Gastroesophageal sphincter (tissue), 4 donors: ENCODE results near the gene PPP3CB. TPM values are rescaled to one million over a fixed set of nuclear protein-coding genes. Genes with fewer than 3 reads are reported as not detected.

ENCODE experiments used
- ATAC-seq: fragments of 150-250 bp; one replicate; pipeline ENCODE4 v1.9.1; 2016; ENCODE audit warnings: mild to moderate bottlenecking, moderate library complexity
- H3K27ac ChIP-seq, 4 donors: fragments of 200-600 bp; sonication (generic) in 3 of 4; 1 replicate in 3 of 4; 2 replicates in 1 of 4; pipeline ENCODE4 v1.5.1; 2016 to 2019
- H3K27me3 ChIP-seq: fragments of 200-600 bp; sonication (generic); one replicate; pipeline ENCODE4 v1.5.1; 2019
- H3K36me3 ChIP-seq, 2 donors: fragments of 200-600 bp; sonication (generic); one replicate each; pipeline ENCODE4 v1.5.1; 2019; ENCODE audit warnings: control low read depth in 1 of 2
- H3K4me1 ChIP-seq, 3 donors: fragments of 200-600 bp; sonication (generic); 1 replicate in 2 of 3; 2 replicates in 1 of 3; pipeline ENCODE4 v1.5.1; 2016 to 2019; ENCODE audit warnings: control low read depth in 2 of 3
- H3K4me3 ChIP-seq, 2 donors: fragments of 200-600 bp; sonication (generic); one replicate each; pipeline ENCODE4 v1.5.1; 2019; ENCODE audit warnings: mild to moderate bottlenecking in 1 of 2, moderate library complexity in 1 of 2
- H3K9me3 ChIP-seq, 3 donors: fragments of 200-600 bp; sonication (generic); one replicate each; pipeline ENCODE4 v1.5.1; 2017 to 2019; ENCODE audit warnings: control low read depth in 2 of 3
- EP300 ChIP-seq: sonication (generic); formaldehyde crosslinking; IDR thresholded peaks from one replicate; pipeline ENCODE4 v1.6.1; 2017; ENCODE audit warnings: antibody characterized with exemption, mild to moderate bottlenecking
- POLR2A ChIP-seq, 2 donors: fragments of 450-650 bp; IDR thresholded peaks; one replicate each; pipeline ENCODE4 v1.6.1; 2017; ENCODE audit warnings: antibody characterized with exemption in 2 of 2, mild to moderate bottlenecking in 2 of 2, moderate library complexity in 1 of 2
- POLR2AphosphoS5 ChIP-seq: sonication (generic); formaldehyde crosslinking; IDR thresholded peaks from one replicate; pipeline ENCODE4 v1.6.1; 2017; ENCODE audit warnings: antibody characterized with exemption
- WGBS, 2 donors: methylation state at CpG; one replicate each; pipeline ENCODE4 v1.1.5; 2018; ENCODE audit warnings: low coverage in 1 of 2; 5-methylcytosine and 5-hydroxymethylcytosine counted together
- total RNA-seq, 4 donors: library from RNA; depleted of rRNA; stranded (reverse); fragments of >200 nt; gene quantifications; one replicate each; pipeline ENCODE4 v1.1.0, GENCODE V29; 2016
- TF ChIP-seq, protein P1 (sequence below), 4 experiments: fragments of 200-600 bp in 2 of 4; fragments of 450-650 bp in 2 of 4; sonication (generic) in 1 of 4; IDR thresholded peaks; one replicate each; pipeline ENCODE4 v1.5.1; 2017 to 2019; ENCODE audit warnings: antibody characterized with exemption in 4 of 4, mild to moderate bottlenecking in 2 of 4, moderate library complexity in 2 of 4

The PPP3CB gene
- total RNA-seq, 4 donors from 2014 or later = 69.2 to 121 (median 75.4) TPM

DNA sequence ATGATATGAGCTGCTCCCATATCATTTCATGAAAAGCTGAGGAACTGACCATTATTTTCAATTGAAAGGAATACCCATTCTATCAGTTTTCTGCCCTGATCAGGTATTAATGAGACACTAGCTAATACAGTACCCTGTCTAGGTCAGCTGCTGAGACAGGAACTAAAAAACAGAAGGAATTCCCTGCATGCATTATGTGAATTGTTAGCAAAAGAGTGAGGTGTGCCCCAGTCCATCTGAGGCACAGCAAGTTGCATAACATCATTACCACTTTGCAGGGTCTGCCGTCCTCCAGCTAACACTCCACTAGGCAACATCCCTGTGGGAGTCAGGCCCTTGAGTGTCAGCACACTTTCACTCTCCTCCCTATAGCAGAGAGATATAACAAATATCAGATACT lies 51.4 kb downstream of the PPP3CB start:
- no peaks in the 10 kb centered on the region for H3K9me3 ChIP-seq
- 81% methylated on average over 1 of the region's 1 CpG; no CpG with 5 or more reads in 1 of the 2 donors for WGBS, 2 donors
- TF ChIP-seq, protein P1, sequence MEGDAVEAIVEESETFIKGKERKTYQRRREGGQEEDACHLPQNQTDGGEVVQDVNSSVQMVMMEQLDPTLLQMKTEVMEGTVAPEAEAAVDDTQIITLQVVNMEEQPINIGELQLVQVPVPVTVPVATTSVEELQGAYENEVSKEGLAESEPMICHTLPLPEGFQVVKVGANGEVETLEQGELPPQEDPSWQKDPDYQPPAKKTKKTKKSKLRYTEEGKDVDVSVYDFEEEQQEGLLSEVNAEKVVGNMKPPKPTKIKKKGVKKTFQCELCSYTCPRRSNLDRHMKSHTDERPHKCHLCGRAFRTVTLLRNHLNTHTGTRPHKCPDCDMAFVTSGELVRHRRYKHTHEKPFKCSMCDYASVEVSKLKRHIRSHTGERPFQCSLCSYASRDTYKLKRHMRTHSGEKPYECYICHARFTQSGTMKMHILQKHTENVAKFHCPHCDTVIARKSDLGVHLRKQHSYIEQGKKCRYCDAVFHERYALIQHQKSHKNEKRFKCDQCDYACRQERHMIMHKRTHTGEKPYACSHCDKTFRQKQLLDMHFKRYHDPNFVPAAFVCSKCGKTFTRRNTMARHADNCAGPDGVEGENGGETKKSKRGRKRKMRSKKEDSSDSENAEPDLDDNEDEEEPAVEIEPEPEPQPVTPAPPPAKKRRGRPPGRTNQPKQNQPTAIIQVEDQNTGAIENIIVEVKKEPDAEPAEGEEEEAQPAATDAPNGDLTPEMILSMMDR (IDR thresholded peaks at IDR 0.05) = no peak
- no peak for TF ChIP-seq POLR2AphosphoS5
- no peak for TF ChIP-seq POLR2A (IDR thresholded peaks at IDR 0.05)
- no peak for TF ChIP-seq EP300
- no peak overlapping the region for H3K27ac ChIP-seq
- no peaks in the 10 kb centered on the region for H3K27me3 ChIP-seq
- H3K4me1 ChIP-seq = peaks cover 0 to 11% (median 2%) of the 10 kb centered on the region in 3 donors
- no peak overlapping the region for H3K4me3 ChIP-seq
- H3K36me3 ChIP-seq = peaks cover 0 to 51% of the 10 kb centered on the region in 2 donors
- no peak for ATAC-seq

DNA sequence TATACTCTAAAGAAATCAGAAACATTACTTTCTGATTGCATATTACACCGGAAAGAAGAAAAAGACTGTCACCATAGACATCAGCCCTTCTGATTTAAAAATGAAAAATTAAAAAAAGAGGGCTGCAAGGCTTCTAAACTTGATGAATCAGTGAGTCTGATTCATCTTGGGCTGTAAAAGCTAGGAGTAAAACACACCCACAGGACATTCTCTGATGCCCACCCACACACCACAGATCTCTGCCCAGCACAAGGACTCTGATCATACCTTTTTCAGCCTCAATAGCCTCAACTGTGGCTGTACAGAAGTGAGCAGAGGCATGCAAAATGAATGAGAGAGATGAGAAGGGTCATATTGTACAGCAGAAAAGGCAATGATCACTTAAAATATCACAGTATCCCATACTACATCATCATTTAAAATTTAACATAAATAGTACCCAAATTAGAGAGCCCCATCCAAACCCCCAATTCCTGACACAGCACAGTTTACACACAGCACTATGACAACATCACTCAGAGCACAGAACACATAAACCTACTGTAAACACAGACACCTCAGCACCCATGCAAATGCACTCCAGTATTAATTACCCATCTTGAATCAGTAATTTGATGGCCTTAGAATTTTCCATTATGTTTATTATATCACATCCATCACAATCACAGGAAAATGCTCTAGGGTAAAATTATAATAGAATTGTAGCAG lies 56.1 kb downstream of the PPP3CB start:
- no peaks in the 10 kb centered on the region for H3K9me3 ChIP-seq
- H3K36me3 ChIP-seq = peaks cover 0 to 46% of the 10 kb centered on the region in 2 donors
- no peak overlapping the region for H3K27ac ChIP-seq
- ATAC-seq = no peak
- H3K4me3 ChIP-seq = no peak overlapping the region
- WGBS, 2 donors = 80 to 83% methylated on average over 1 of the region's 1 CpG
- no peaks in the 10 kb centered on the region for H3K27me3 ChIP-seq
- TF ChIP-seq POLR2AphosphoS5 = no peak
- TF ChIP-seq, protein P1 (IDR thresholded peaks at IDR 0.05) = no peak
- TF ChIP-seq POLR2A (IDR thresholded peaks at IDR 0.05) = no peak
- no peak for TF ChIP-seq EP300
- peaks cover 0 to 14% (median 2%) of the 10 kb centered on the region in 3 donors for H3K4me1 ChIP-seq

DNA sequence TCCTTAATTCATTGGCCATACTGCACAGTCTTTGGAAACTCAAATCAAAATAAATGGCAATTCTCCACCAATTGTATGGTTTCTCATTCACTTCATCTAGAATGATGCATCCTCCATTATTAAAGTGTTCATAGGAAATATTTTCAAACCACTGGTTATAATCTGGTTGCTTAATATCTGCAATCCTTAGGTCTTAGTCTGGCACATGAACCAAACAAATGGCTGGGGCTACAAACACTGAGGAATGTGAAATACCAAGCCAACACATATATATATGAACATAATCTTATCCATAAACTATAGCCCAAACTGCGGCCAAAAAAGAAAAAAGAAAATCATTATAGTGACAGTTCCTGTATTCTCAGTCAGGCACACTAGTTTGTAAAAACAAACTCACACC lies 56.8 kb downstream of the PPP3CB start:
- Histone ChIP-seq H3K36me3 (peaks cover 0 to 44% of the 10 kb centered on the region in 2 donors), H3K4me1 (peaks cover 0 to 14% (median 2%) of the 10 kb centered on the region in 3 donors), H3K27me3 (no peaks in the 10 kb centered on the region), H3K27ac (no peak overlapping the region), H3K9me3 (no peaks in the 10 kb centered on the region), H3K4me3 (no peak overlapping the region)
- no peak for ATAC-seq
- WGBS, 2 donors = 67 to 91% methylated on average over 1 of the region's 1 CpG
- no peak for TF ChIP-seq POLR2AphosphoS5
- no peak for TF ChIP-seq POLR2A (IDR thresholded peaks at IDR 0.05)
- TF ChIP-seq, protein P1 (IDR thresholded peaks at IDR 0.05) = no peak
- TF ChIP-seq EP300 = no peak

GRCh38 chr10:73433538-73433867 lies 62.3 kb downstream of the PPP3CB start, which contains the start of gene MSS51:
Gene MSS51 (minus strand): TSS chr10:73433561. CDS start chr10:73428284, 5,277 bp downstream.
- no peak for ATAC-seq

More at GRCh38 chr10:73433538-73433867, 62.3 kb downstream of the PPP3CB start, which contains the start of gene MSS51:
- Histone ChIP-seq H3K36me3 (peaks cover 0 to 58% of the 10 kb centered on the region in 2 donors), H3K4me3 (no peak within 1 kb of the TSS), H3K27me3 (no peaks in the 10 kb centered on the region), H3K4me1 (no peaks in the 10 kb centered on the region), H3K27ac (no peak within 1 kb of the TSS), H3K9me3 (no peaks in the 10 kb centered on the region)
- TF ChIP-seq POLR2A (IDR thresholded peaks at IDR 0.05) = no peak
- TF ChIP-seq POLR2AphosphoS5 = no peak
- TF ChIP-seq, protein P1 (IDR thresholded peaks at IDR 0.05) = no peak
- TF ChIP-seq EP300 = no peak
